K562 (cell line): ENCODE data around the gene AFF2. TPM values are rescaled to one million over a fixed set of nuclear protein-coding genes. Genes with fewer than 3 reads are reported as not detected.

Experiments used
- ATAC-seq: fragments of 200-7000 bp; cut with Tn5 transposase; 3 replicates; pipeline ENCODE4 v1.9.1; 2020; ENCODE audit warnings: moderate library complexity
- BruUV-seq: library from RNA; stranded (reverse); fragments of 400-500 nt; replicated peaks from 2 replicates; lab custom pipeline; 2021; lab: Mats Ljungman, UMichigan
- CTCF ChIA-PET: fragments of 300-600 bp; formaldehyde crosslinking; extraction: SDS; loops from one replicate; lab custom pipeline; 2021; ENCODE audit warnings: low intra/inter-chr PET ratio; lab: Yijun Ruan, JAX
- POLR2A ChIA-PET: fragments of 300-600, 350-650 bp; sonication (Branson Sonifier 250); formaldehyde crosslinking; extraction: SDS; loops from one replicate; lab custom pipeline; 2021; ENCODE audit warnings: antibody characterized with exemption, inconsistent platforms; lab: Yijun Ruan, JAX
- DNase-seq, 4 experiments: peaks; one replicate each; pipeline versions ENCODE4 v3.0.0 to v3.0.0-alpha.2; 2011 to 2018; ENCODE audit warnings: low spot score in 3 of 4, mixed read lengths in 3 of 4; ENCODE audit errors: extremely low read depth in 1 of 4
- FAIRE-seq: peaks from 2 replicates; lab custom pipeline; 2011; peaks lifted over from hg19 to GRCh38; lab: Jason Lieb, UNC
- H2AFZ ChIP-seq: 2 replicates; pipeline ENCODE4 v1.6.0; 2011; ENCODE audit warnings: low read depth, low read length, control low read depth, inconsistent platforms
- H3K27ac ChIP-seq: fragments of 200-600 bp; 3 replicates; pipeline ENCODE4 v1.8.0; 2011; ENCODE audit warnings: low read depth, mild to moderate bottlenecking, control low read depth, inconsistent platforms, low read length, moderate library complexity, mixed read lengths; ENCODE audit errors: extremely low read depth
- H3K27me3 ChIP-seq, 2 experiments: fragments of 300-600 bp in 1 of 2; 2 replicates in 1 of 2; 3 replicates in 1 of 2; pipeline versions ENCODE4 v1.6.0 to v1.8.0; 2011; ENCODE audit warnings: inconsistent platforms in 2 of 2, low read length in 2 of 2, mild to moderate bottlenecking in 1 of 2, mixed read lengths in 1 of 2, moderate library complexity in 1 of 2; ENCODE audit not compliant: control insufficient read depth in 2 of 2, insufficient read depth in 2 of 2
- H3K36me3 ChIP-seq: fragments of 300-600 bp; 3 replicates; pipeline ENCODE4 v1.8.0; 2011; ENCODE audit warnings: mild to moderate bottlenecking, low read length, inconsistent platforms; ENCODE audit not compliant: control insufficient read depth, insufficient read depth
- H3K4me1 ChIP-seq, 2 experiments: fragments of 200-600 bp in 1 of 2; replicated peaks in 1 of 2; 2 replicates in 1 of 2; 3 replicates in 1 of 2; pipeline versions ENCODE4 v1.5.1 to v1.8.0; 2011; ENCODE audit warnings: inconsistent platforms in 2 of 2, low read length in 2 of 2, mild to moderate bottlenecking in 1 of 2, mixed read lengths in 1 of 2, moderate library complexity in 1 of 2; ENCODE audit not compliant: control insufficient read depth in 2 of 2, insufficient read depth in 2 of 2
- H3K4me2 ChIP-seq: 2 replicates; pipeline ENCODE4 v1.6.1; 2011; ENCODE audit warnings: low read length, control low read depth, inconsistent platforms, mixed read lengths; ENCODE audit not compliant: insufficient read depth
- H3K4me3 ChIP-seq: fragments of 200-600 bp; sonication (generic), shearing (Covaris generic); 2 replicates; pipeline ENCODE4 v1.5.1; 2016; ENCODE audit warnings: control low read depth, inconsistent platforms
- H3K79me2 ChIP-seq: fragments of 200-600 bp; 3 replicates; pipeline ENCODE4 v1.8.0; 2011; ENCODE audit warnings: low read length, inconsistent platforms; ENCODE audit not compliant: control insufficient read depth, insufficient read depth
- H3K9ac ChIP-seq, 2 experiments: 2 replicates each; pipeline versions ENCODE4 v1.6.0 to v1.6.1; 2011; ENCODE audit warnings: low read depth in 2 of 2, low read length in 2 of 2, control low read depth in 1 of 2, inconsistent platforms in 1 of 2, mild to moderate bottlenecking in 1 of 2, mixed read lengths in 1 of 2; ENCODE audit not compliant: insufficient read depth in 1 of 2
- H3K9me1 ChIP-seq: one replicate; pipeline ENCODE4 v1.6.0; 2011; ENCODE audit warnings: inconsistent platforms, mild to moderate bottlenecking, low read length, moderate library complexity; ENCODE audit not compliant: control insufficient read depth, insufficient read depth
- H3K9me3 ChIP-seq: replicated peaks from 2 replicates; pipeline ENCODE4 v1.5.1; 2011; ENCODE audit warnings: low read depth, low read length, inconsistent platforms; ENCODE audit not compliant: control insufficient read depth, insufficient read depth
- H4K20me1 ChIP-seq: replicated peaks from 2 replicates; pipeline ENCODE4 v1.6.1; 2011; ENCODE audit warnings: low read length, inconsistent platforms, mixed read lengths; ENCODE audit not compliant: control insufficient read depth, insufficient read depth
- E2F3 ChIP-seq: fragments of 250-450 bp; sonication (Bioruptor Pico); IDR thresholded peaks from 2 replicates; pipeline ENCODE4 v1.4.0; 2020; ENCODE audit warnings: mild to moderate bottlenecking
- JUNB ChIP-seq: fragments of 450-650 bp; formaldehyde crosslinking; conservative IDR thresholded peaks from 2 replicates; pipeline ENCODE4 v1.4.0; 2020; ENCODE audit warnings: mild to moderate bottlenecking
- MYNN ChIP-seq, 2 experiments: sonication (generic); formaldehyde crosslinking in 1 of 2; IDR thresholded peaks; 2 replicates each; pipeline versions ENCODE4 v1.5.0 to v1.6.1; 2016 to 2020; ENCODE audit warnings: antibody characterized with exemption in 1 of 2, missing genetic modification reagents in 1 of 2
- THAP12 ChIP-seq: fragments of 250-450 bp; sonication (Bioruptor Pico); IDR thresholded peaks from 2 replicates; pipeline ENCODE4 v1.9.0; 2021; ENCODE audit warnings: mild to moderate bottlenecking, inconsistent platforms
- WGBS: fragments of 100-300 bp; shearing (Covaris generic); methylation state at CpG from one replicate; pipeline ENCODE4 v1.1.6; 2016; ENCODE audit warnings: low coverage, mixed read lengths; ENCODE audit not compliant: insufficient coverage; ENCODE audit errors: missing lambda C conversion rate; 5-methylcytosine and 5-hydroxymethylcytosine counted together
- in situ Hi-C: fragments of 300-500 bp; cut with MboI; formaldehyde crosslinking; loops from 4 replicates; pipeline ENCODE4 v1.15.0; 2018; ENCODE audit warnings: inconsistent platforms, mixed read lengths
- intact Hi-C: fragments of 100-400 bp; cut with micrococcal nuclease; formaldehyde crosslinking; loops from 2 replicates; pipeline ENCODE4 v1.14.2; 2022
- polyA plus RNA-seq, 8 experiments: library from polyadenylated mRNA; depleted of rRNA in 4 of 8; stranded (reverse) in 5 of 8; unstranded in 3 of 8; fragments of >200 nt; fragmentation: Nextera tagmentation in 2 of 8; fragmentation: Illumina TruSeq in 1 of 8; extraction: Ambion mirVana in 2 of 8; extraction: Trizol in 1 of 8; gene quantifications; 2 replicates each; pipeline versions ENCODE4 v1.2.1 to v1.2.3, GENCODE V29; 2011 to 2014; ENCODE audit warnings: inconsistent platforms in 1 of 8, missing spikeins in 1 of 8
- total RNA-seq, 7 experiments: library from RNA; depleted of rRNA in 6 of 7; stranded (reverse); fragments of >200 nt in 6 of 7; fragmentation: Illumina TruSeq in 2 of 7; extraction: Trizol in 2 of 7; gene quantifications; 2 replicates each; pipeline versions ENCODE4 v1.2.1 to v1.2.3, GENCODE V29; 2011 to 2021; ENCODE audit warnings: low replicate concordance in 1 of 7
- TF ChIP-seq, protein P1 (sequence below): fragments of 250-450 bp; sonication (Bioruptor Pico); IDR thresholded peaks from 2 replicates; pipeline ENCODE4 v1.5.0; 2020; ENCODE audit warnings: mild to moderate bottlenecking

Gene AFF2
- total and polyA plus RNA-seq, 9 of the 15 experiments (the other 6 are each of a cell fraction or from before 2014, with no cell fraction given) = 0.01 to 0.20 (median 0.07) TPM

DNA sequence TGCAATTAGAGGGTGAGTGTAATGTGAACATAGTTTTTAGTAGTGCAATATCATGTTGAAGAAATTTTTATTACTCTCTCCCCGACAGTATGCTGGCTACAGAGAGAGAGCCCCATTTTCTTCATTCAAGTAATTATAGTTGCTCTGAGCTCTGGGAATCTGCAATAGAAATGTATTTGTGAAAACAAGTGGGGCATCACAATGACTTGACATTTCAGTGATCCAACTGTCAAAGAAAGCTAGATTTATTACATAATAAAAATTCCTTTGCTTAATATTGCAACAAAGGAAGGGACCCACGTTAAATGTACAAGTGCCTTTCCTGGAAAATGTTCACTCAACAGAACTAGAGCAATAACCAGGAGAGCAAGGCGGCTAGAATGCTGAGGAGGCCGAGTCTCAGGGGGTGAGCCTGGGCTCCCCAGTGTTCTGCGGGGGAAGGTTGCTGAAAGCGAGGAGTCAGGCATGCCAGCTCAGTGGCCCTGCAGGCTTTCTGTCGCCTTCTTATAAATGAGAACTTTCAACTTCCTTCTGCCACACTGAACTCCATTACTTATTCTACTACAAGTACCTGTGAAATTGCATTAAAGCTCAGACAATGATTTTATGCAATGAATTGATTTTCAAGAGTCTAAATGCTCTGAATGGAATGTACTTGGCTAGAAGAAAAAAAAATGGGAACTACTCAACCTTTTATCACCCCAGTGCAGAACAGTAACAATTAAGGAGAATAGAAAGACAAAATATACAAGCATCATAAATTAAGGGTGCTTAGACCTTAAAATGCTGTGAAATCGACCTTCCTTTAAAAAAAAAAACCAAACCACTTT lies 476.4 kb downstream of the AFF2 start:
- Histone ChIP-seq H3K79me2 (no peaks in the 10 kb centered on the region), H3K9me3 (no peaks in the 10 kb centered on the region), H3K27me3 (no peaks in the 10 kb centered on the region), H3K9ac (no peak overlapping the region), H3K4me2 (no peak overlapping the region), H4K20me1 (no peaks in the 10 kb centered on the region), H3K4me3 (no peak overlapping the region), H3K4me1 (no peaks in the 10 kb centered on the region), H3K27ac (no peak overlapping the region), H2AFZ (no peak overlapping the region), H3K9me1 (no peaks in the 10 kb centered on the region), H3K36me3 (no peaks in the 10 kb centered on the region)
- no TSS peak for BruUV-seq
- intact Hi-C loops (no loop called here), in situ Hi-C loops (no loop called here)
- no peak for DNase-seq
- 1% methylated on average over 8 of the region's 8 CpGs for WGBS
- POLR2A ChIA-PET = no interaction called here
- no peak for FAIRE-seq
- ATAC-seq = no peak
- CTCF ChIA-PET = no interaction called here
- TF ChIP-seq JUNB (CRISPR knock-in tag) = no peak
- TF ChIP-seq, protein P1, sequence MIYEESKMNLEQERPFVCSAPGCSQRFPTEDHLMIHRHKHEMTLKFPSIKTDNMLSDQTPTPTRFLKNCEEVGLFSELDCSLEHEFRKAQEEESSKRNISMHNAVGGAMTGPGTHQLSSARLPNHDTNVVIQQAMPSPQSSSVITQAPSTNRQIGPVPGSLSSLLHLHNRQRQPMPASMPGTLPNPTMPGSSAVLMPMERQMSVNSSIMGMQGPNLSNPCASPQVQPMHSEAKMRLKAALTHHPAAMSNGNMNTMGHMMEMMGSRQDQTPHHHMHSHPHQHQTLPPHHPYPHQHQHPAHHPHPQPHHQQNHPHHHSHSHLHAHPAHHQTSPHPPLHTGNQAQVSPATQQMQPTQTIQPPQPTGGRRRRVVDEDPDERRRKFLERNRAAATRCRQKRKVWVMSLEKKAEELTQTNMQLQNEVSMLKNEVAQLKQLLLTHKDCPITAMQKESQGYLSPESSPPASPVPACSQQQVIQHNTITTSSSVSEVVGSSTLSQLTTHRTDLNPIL (CRISPR knock-in tag) = no peak
- no peak for TF ChIP-seq THAP12 (CRISPR knock-in tag)
- no peak for TF ChIP-seq MYNN (IDR thresholded peaks at IDR 0.05)
- no peak for TF ChIP-seq MYNN (CRISPR knock-in tag; IDR thresholded peaks at IDR 0.05)
- TF ChIP-seq E2F3 (CRISPR knock-in tag) = no peak
